ENCODE measurements around the gene DCUN1D2.
"Not testable (repeated sequence)": the region's sequence is repeated elsewhere in the genome, so short reads cannot be mapped to it uniquely, and the experiment has no call there.

The DCUN1D2 gene

DNA sequence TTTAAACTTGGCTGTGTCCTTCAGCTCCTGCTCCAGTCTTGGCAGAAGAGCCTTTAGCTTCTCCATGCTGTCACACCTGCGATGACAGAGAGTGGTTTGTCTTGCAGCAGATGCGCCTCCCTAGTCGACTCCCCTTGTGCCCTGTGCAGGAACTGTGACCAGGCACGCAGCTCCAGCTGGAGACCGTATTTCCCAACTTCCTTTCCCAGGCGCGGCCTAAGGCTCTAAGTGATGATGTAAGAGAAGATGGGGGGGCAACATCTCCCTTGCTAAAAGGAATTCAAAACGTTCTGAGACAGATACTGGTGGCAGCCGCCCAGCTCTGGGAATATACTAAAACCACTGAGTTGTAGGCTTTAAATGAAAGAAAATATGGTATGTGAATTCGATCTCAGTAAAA, 16.3 kb downstream of the DCUN1D2 start:
- H3K36me3 ChIP-seq (ENCODE audit: control insufficient read depth, low read length) = peaks cover 62% of the 10 kb centered on the region

DNA sequence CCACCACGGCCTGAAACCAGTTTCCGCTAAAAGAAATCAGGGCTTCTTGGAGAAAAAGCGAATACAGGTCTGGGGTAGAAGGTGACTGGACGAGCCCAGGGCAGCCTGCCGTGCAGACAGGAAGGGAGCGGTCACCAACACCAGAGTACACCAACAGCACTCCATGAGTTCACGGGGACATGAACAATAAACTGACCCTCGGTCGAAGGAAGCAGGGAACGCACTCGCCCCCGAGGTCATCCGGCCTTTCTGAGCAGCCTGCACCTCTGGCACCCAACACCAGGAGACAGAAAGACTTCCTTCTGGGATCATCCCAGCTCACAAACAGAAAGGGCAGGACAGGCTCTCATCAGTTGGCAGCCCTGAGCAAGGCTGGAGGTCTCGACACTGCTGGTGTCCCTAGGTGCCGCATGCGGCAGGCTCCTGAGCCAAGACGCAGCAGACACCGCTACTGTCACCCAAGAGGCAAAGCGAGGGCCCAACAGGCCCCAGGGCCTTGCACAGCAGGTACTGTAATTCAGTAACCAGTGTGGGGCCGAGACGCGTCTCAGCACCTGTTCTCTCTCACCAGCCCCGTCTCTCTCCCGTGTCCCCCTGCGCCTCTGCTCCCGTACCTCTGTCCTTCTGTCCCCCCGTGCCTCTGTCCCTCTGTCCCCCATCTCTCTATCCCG, 18.0 kb downstream of the DCUN1D2 start:
- Histone ChIP-seq H3K27me3 (ENCODE audit: control insufficient read depth, low read length) (no peaks in the 10 kb centered on the region), H3F3A (ENCODE audit: control insufficient read depth, insufficient read depth) (no peaks in the 10 kb centered on the region), H3K36me3 (ENCODE audit: control insufficient read depth, low read length) (peaks cover 59% of the 10 kb centered on the region), H4K20me1 (ENCODE audit: control insufficient read depth, insufficient read depth, low read depth, low read length) (no peaks in the 10 kb centered on the region), H3K79me2 (ENCODE audit: control insufficient read depth, low read length) (peaks cover 12% of the 10 kb centered on the region), H3K4me3 (ENCODE audit: low read length) (no peak overlapping the region), H3K27ac (ENCODE audit: low read depth, low read length) (no peak overlapping the region), H3K4me1 (ENCODE audit: control insufficient read depth, low read length) (no peaks in the 10 kb centered on the region), H3K9me3 (ENCODE audit: control insufficient read depth, insufficient read depth, low read length) (no peaks in the 10 kb centered on the region), H3K9me2 (replicated peaks; ENCODE audit: control insufficient read depth, low read length) (no peaks in the 10 kb centered on the region), H3K4me2 (ENCODE audit: low read length) (no peak overlapping the region)
- TF ChIP-seq, protein P1, sequence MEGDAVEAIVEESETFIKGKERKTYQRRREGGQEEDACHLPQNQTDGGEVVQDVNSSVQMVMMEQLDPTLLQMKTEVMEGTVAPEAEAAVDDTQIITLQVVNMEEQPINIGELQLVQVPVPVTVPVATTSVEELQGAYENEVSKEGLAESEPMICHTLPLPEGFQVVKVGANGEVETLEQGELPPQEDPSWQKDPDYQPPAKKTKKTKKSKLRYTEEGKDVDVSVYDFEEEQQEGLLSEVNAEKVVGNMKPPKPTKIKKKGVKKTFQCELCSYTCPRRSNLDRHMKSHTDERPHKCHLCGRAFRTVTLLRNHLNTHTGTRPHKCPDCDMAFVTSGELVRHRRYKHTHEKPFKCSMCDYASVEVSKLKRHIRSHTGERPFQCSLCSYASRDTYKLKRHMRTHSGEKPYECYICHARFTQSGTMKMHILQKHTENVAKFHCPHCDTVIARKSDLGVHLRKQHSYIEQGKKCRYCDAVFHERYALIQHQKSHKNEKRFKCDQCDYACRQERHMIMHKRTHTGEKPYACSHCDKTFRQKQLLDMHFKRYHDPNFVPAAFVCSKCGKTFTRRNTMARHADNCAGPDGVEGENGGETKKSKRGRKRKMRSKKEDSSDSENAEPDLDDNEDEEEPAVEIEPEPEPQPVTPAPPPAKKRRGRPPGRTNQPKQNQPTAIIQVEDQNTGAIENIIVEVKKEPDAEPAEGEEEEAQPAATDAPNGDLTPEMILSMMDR (IDR thresholded peaks at IDR 0.05; ENCODE audit: low read depth, low read length, poor library complexity, severe bottlenecking) = no peak
- TF ChIP-seq EZH2phosphoT487 (IDR thresholded peaks at IDR 0.05; ENCODE audit: borderline replicate concordance, low read length) = no peak

More for the DNA sequence above, 16.3 kb downstream of the DCUN1D2 start:
- H3K4me3 ChIP-seq (ENCODE audit: low read length) = no peak overlapping the region
- H3K27ac ChIP-seq (ENCODE audit: low read depth, low read length) = no peak overlapping the region
- H3F3A ChIP-seq (ENCODE audit: control insufficient read depth, insufficient read depth) = no peaks in the 10 kb centered on the region
- no peaks in the 10 kb centered on the region for H3K9me2 ChIP-seq (replicated peaks; ENCODE audit: control insufficient read depth, low read length)
- no peaks in the 10 kb centered on the region for H4K20me1 ChIP-seq (ENCODE audit: control insufficient read depth, insufficient read depth, low read depth, low read length)
- H3K4me1 ChIP-seq (ENCODE audit: control insufficient read depth, low read length) = no peaks in the 10 kb centered on the region
- no peaks in the 10 kb centered on the region for H3K27me3 ChIP-seq (ENCODE audit: control insufficient read depth, low read length)
- no peaks in the 10 kb centered on the region for H3K9me3 ChIP-seq (ENCODE audit: control insufficient read depth, insufficient read depth, low read length)
- H3K79me2 ChIP-seq (ENCODE audit: control insufficient read depth, low read length) = peaks cover 8% of the 10 kb centered on the region
- TF ChIP-seq EZH2phosphoT487 (IDR thresholded peaks at IDR 0.05; ENCODE audit: borderline replicate concordance, low read length) = no peak
- TF ChIP-seq, protein P1 (IDR thresholded peaks at IDR 0.05; ENCODE audit: low read depth, low read length, poor library complexity, severe bottlenecking) = no peak
- H3K4me2 ChIP-seq (ENCODE audit: low read length) = no peak overlapping the region

DNA sequence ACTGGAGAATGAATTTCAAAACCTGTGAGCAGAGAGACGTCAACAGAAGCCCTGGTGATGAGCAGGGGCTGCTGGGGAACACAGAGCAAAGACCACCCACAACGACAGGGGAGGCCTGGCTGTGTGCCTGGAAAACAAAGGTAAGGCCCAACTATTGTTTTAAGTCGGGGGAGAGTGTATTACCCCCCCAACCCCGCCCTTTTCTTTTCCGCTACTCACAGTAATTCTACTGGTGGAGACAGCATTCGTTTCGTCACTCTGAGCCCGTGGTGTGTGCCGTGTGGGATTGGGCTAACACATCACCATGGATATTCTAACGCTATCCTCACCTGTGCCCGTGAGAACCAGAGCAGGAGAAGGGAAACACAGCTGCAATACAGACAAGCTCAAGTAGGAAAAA, 18.7 kb downstream of the DCUN1D2 start:
- Histone ChIP-seq H3K36me3 (ENCODE audit: control insufficient read depth, low read length) (peaks cover 59% of the 10 kb centered on the region), H4K20me1 (ENCODE audit: control insufficient read depth, insufficient read depth, low read depth, low read length) (no peaks in the 10 kb centered on the region), H3K9me2 (replicated peaks; ENCODE audit: control insufficient read depth, low read length) (no peaks in the 10 kb centered on the region), H3K4me2 (ENCODE audit: low read length) (no peak overlapping the region), H3K4me1 (ENCODE audit: control insufficient read depth, low read length) (no peaks in the 10 kb centered on the region), H3K9me3 (ENCODE audit: control insufficient read depth, insufficient read depth, low read length) (no peaks in the 10 kb centered on the region), H3K27me3 (ENCODE audit: control insufficient read depth, low read length) (no peaks in the 10 kb centered on the region), H3K4me3 (ENCODE audit: low read length) (no peak overlapping the region), H3K79me2 (ENCODE audit: control insufficient read depth, low read length) (peaks cover 12% of the 10 kb centered on the region), H3F3A (ENCODE audit: control insufficient read depth, insufficient read depth) (no peaks in the 10 kb centered on the region), H3K27ac (ENCODE audit: low read depth, low read length) (no peak overlapping the region)
- TF ChIP-seq, protein P1 (IDR thresholded peaks at IDR 0.05; ENCODE audit: low read depth, low read length, poor library complexity, severe bottlenecking) = no peak
- no peak for TF ChIP-seq EZH2phosphoT487 (IDR thresholded peaks at IDR 0.05; ENCODE audit: borderline replicate concordance, low read length)

DNA sequence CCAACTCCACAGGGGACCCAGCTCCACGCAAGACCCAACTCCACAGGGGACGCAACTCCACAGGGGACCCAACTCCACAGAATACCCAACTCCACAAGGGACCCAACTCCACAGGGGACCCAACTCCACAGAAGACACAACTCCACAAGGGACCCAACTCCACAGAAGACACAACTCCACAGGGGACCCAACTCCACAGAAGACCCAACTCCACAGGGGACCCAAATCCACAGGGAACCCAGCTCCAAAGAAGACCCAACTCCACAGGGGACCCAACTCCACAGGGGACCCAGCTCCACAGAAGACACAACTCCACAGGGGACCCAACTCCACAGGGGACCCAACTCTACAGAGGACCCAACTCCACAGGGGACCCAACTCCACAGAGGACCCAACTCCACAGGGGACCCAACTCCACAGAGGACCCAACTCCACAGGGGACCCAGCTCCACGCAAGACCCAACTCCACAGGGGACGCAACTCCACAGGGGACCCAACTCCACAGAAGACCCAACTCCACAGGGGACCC, 19.8 kb downstream of the DCUN1D2 start:
- H3K36me3 ChIP-seq (ENCODE audit: control insufficient read depth, low read length) = peaks cover 51% of the 10 kb centered on the region

More for the DNA sequence above, 19.8 kb downstream of the DCUN1D2 start:
- not testable (repeated sequence) for H3K27me3 ChIP-seq (ENCODE audit: control insufficient read depth, low read length); H3K4me2 ChIP-seq (ENCODE audit: low read length); H3K9me3 ChIP-seq (ENCODE audit: control insufficient read depth, insufficient read depth, low read length); H3K9me2 ChIP-seq (replicated peaks; ENCODE audit: control insufficient read depth, low read length); H3K4me1 ChIP-seq (ENCODE audit: control insufficient read depth, low read length); H3F3A ChIP-seq (ENCODE audit: control insufficient read depth, insufficient read depth); H3K4me3 ChIP-seq (ENCODE audit: low read length); H4K20me1 ChIP-seq (ENCODE audit: control insufficient read depth, insufficient read depth, low read depth, low read length); H3K27ac ChIP-seq (ENCODE audit: low read depth, low read length)
- peaks cover 12% of the 10 kb centered on the region for H3K79me2 ChIP-seq (ENCODE audit: control insufficient read depth, low read length)
